Measurements from ENCODE around the gene ALPK3. TPM values are rescaled to one million over a fixed set of nuclear protein-coding genes. Genes with fewer than 3 reads are reported as not detected.

ALPK3 gene
- total RNA-seq, 1 experiment from 2014 or later = 16.5 TPM

- ChIA-PET POLR2A (no interaction called here), CTCF (interaction anchor here (2.1 kb wide), 1 partner anchor 87 kb away, joined by 7 read pairs; no protein-coding TSS in a partner anchor)
- no peak overlapping the region for H3K4me3 Mint-ChIP-seq
Measured at GRCh38 chr15:84840741-84841429, 23.7 kb downstream of the ALPK3 start.

GRCh38 chr15:84842781-84843180 is 25.6 kb downstream of the ALPK3 start:
- ChIA-PET POLR2A (no interaction called here), CTCF (no interaction called here)
- DNase-seq (ENCODE audit: low spot score) (no peak), ATAC-seq (no peak)
- Mint-ChIP-seq H3K36me3 (peaks cover 18% of the 10 kb centered on the region), H3K9me3 (peaks cover 14% of the 10 kb centered on the region), H3K27me3 (ENCODE audit: low read depth) (no peaks in the 10 kb centered on the region), H3K4me1 (no peaks in the 10 kb centered on the region), H3K4me3 (no peak overlapping the region), H3K27ac (no peak overlapping the region)
- no peak for TF ChIP-seq FOXP1 (CRISPR knock-in tag; IDR thresholded peaks at IDR 0.05; ENCODE audit: borderline replicate concordance)
- no peak for TF ChIP-seq NR3C1 (CRISPR knock-in tag; conservative IDR thresholded peaks at IDR 0.05; ENCODE audit: low read depth)
- TF ChIP-seq FOXK1 (CRISPR knock-in tag; IDR thresholded peaks at IDR 0.05) = no peak
- no peak for TF ChIP-seq RORB (CRISPR knock-in tag; IDR thresholded peaks at IDR 0.05)
- TF ChIP-seq ZMAT4 (CRISPR knock-in tag; IDR thresholded peaks at IDR 0.05) = no peak
- no peak for TF ChIP-seq JUN (CRISPR knock-in tag; IDR thresholded peaks at IDR 0.05)
- no peak for TF ChIP-seq TCF7 (CRISPR knock-in tag; IDR thresholded peaks at IDR 0.05; ENCODE audit: low read depth)
- no peak for TF ChIP-seq OVOL2 (CRISPR knock-in tag; IDR thresholded peaks at IDR 0.05; ENCODE audit: borderline replicate concordance)

More at GRCh38 chr15:84840741-84841429, 23.7 kb downstream of the ALPK3 start:
- H3K27me3 Mint-ChIP-seq (ENCODE audit: low read depth) = no peaks in the 10 kb centered on the region
- H3K4me1 Mint-ChIP-seq = no peaks in the 10 kb centered on the region
- DNase-seq (ENCODE audit: low spot score) = no peak
- H3K9me3 Mint-ChIP-seq = no peaks in the 10 kb centered on the region
- no peak for ATAC-seq
- TF ChIP-seq SP1 (CRISPR knock-in tag; conservative IDR thresholded peaks at IDR 0.05) = no peak
- TF ChIP-seq ESRRA (CRISPR knock-in tag; IDR thresholded peaks at IDR 0.05; ENCODE audit: borderline replicate concordance) = no peak
- TF ChIP-seq JUN (CRISPR knock-in tag; IDR thresholded peaks at IDR 0.05) = no peak
- TF ChIP-seq ZNF263 (CRISPR knock-in tag; IDR thresholded peaks at IDR 0.05; ENCODE audit: low read depth) = no peak
- no peak for TF ChIP-seq TEAD4 (CRISPR knock-in tag; IDR thresholded peaks at IDR 0.05)
- no peak for TF ChIP-seq ZNF317 (CRISPR knock-in tag; IDR thresholded peaks at IDR 0.05; ENCODE audit: borderline replicate concordance, low read depth)
- TF ChIP-seq, protein P1, sequence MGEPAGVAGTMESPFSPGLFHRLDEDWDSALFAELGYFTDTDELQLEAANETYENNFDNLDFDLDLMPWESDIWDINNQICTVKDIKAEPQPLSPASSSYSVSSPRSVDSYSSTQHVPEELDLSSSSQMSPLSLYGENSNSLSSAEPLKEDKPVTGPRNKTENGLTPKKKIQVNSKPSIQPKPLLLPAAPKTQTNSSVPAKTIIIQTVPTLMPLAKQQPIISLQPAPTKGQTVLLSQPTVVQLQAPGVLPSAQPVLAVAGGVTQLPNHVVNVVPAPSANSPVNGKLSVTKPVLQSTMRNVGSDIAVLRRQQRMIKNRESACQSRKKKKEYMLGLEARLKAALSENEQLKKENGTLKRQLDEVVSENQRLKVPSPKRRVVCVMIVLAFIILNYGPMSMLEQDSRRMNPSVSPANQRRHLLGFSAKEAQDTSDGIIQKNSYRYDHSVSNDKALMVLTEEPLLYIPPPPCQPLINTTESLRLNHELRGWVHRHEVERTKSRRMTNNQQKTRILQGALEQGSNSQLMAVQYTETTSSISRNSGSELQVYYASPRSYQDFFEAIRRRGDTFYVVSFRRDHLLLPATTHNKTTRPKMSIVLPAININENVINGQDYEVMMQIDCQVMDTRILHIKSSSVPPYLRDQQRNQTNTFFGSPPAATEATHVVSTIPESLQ (CRISPR knock-in tag; IDR thresholded peaks at IDR 0.05) = no peak
- no peak for TF ChIP-seq ETV6 (CRISPR knock-in tag; IDR thresholded peaks at IDR 0.05)
- no peak for TF ChIP-seq CREB1 (CRISPR knock-in tag; IDR thresholded peaks at IDR 0.05)
- no peak for TF ChIP-seq NR2C2 (CRISPR knock-in tag; IDR thresholded peaks at IDR 0.05)
- TF ChIP-seq SMAD3 (CRISPR knock-in tag; IDR thresholded peaks at IDR 0.05; ENCODE audit: borderline replicate concordance) = no peak
- TF ChIP-seq RELA (CRISPR knock-in tag; IDR thresholded peaks at IDR 0.05; ENCODE audit: borderline replicate concordance) = no peak
- no peak for TF ChIP-seq TP53 (CRISPR knock-in tag; IDR thresholded peaks at IDR 0.05)
- no peak for TF ChIP-seq OVOL2 (CRISPR knock-in tag; IDR thresholded peaks at IDR 0.05; ENCODE audit: borderline replicate concordance)
- no peak for TF ChIP-seq USF2 (CRISPR knock-in tag; IDR thresholded peaks at IDR 0.05)
- no peak for TF ChIP-seq SMAD4 (CRISPR knock-in tag; IDR thresholded peaks at IDR 0.05)
- TF ChIP-seq KAT7 (CRISPR knock-in tag; IDR thresholded peaks at IDR 0.05; ENCODE audit: borderline replicate concordance) = no peak
- TF ChIP-seq ZNF671 (CRISPR knock-in tag; IDR thresholded peaks at IDR 0.05) = no peak
- no peak for TF ChIP-seq ZNF396 (CRISPR knock-in tag; IDR thresholded peaks at IDR 0.05; ENCODE audit: borderline replicate concordance)
- no peak overlapping the region; the same call in 1 of the 2 replicates for H3K27ac Mint-ChIP-seq
- H3K36me3 Mint-ChIP-seq = peaks cover 6% of the 10 kb centered on the region; the same call in 1 of the 2 replicates
